LNCAP (cell line): Measurements from ENCODE around the gene C1QL3.

Experiments used
- TF ChIP-seq, protein P1 (sequence below): fragments of 450-650 bp; IDR thresholded peaks from 2 replicates; pipeline ENCODE4 v1.5.1; 2017; ENCODE audit warnings: mild to moderate bottlenecking

Gene C1QL3

GRCh38 chr10:16519908-16520861 is 1.5 kb downstream of the C1QL3 start:
- TF ChIP-seq, protein P1, sequence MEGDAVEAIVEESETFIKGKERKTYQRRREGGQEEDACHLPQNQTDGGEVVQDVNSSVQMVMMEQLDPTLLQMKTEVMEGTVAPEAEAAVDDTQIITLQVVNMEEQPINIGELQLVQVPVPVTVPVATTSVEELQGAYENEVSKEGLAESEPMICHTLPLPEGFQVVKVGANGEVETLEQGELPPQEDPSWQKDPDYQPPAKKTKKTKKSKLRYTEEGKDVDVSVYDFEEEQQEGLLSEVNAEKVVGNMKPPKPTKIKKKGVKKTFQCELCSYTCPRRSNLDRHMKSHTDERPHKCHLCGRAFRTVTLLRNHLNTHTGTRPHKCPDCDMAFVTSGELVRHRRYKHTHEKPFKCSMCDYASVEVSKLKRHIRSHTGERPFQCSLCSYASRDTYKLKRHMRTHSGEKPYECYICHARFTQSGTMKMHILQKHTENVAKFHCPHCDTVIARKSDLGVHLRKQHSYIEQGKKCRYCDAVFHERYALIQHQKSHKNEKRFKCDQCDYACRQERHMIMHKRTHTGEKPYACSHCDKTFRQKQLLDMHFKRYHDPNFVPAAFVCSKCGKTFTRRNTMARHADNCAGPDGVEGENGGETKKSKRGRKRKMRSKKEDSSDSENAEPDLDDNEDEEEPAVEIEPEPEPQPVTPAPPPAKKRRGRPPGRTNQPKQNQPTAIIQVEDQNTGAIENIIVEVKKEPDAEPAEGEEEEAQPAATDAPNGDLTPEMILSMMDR: no peak

DNA sequence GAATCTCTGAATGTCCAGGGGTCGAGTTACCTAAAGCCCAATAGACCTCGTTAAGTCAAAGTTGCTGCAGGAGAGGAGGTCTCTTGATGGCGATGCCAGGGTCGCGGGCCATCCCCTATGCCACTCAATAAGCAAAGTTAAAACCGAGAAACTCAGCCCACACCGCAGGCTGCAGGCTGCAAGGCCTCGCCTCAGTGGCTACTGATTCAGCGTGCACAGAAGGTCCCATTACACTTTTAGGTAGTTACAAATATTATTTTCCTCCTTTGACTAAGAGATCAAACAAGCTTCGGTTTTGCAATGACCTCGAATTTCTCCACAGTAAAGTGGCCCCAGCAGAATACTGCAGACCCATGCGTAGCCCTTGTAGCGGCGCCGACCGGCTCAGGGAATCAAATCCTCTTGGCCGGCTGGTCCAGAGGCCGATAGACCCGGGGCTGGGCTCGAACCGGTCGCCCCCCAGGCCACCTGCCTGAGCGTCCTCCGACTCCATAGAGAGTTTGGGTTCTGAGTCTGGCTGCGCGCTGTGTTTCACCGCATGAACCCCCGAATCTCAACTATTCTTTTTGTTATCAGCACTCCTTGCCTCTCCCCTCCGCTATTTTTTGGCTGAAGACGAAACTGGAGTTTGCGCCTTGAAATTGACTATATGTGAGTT is 2.3 kb downstream of the C1QL3 start:
- TF ChIP-seq, protein P1: no peak

- TF ChIP-seq, protein P1: peak; percentile 37
Measured at GRCh38 chr10:16518822-16519221, 2.9 kb downstream of the C1QL3 start.

DNA sequence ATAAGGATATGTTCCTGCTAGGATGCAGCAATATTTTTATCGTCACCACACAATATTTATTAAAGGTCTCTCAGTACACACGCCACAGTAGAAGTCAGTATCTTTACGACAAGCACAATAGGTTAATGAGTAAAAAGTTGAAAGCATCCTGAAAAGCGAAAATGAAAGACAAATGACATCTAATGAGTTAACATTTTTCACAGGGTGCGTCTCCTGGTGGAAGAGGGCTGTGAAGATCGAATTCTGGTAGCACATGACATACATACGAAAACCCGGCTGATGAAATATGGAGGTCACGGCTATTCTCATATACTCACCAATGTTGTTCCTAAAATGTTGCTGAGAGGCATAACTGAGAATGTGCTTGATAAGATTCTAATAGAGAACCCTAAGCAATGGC is 10.8 kb downstream of the C1QL3 start:
- TF ChIP-seq, protein P1: no peak

GRCh38 chr10:16509996-16510395 is 11.7 kb downstream of the C1QL3 start:
- TF ChIP-seq, protein P1: no peak

GRCh38 chr10:16505161-16505560 is 16.5 kb downstream of the C1QL3 start:
- TF ChIP-seq, protein P1: no peak

DNA sequence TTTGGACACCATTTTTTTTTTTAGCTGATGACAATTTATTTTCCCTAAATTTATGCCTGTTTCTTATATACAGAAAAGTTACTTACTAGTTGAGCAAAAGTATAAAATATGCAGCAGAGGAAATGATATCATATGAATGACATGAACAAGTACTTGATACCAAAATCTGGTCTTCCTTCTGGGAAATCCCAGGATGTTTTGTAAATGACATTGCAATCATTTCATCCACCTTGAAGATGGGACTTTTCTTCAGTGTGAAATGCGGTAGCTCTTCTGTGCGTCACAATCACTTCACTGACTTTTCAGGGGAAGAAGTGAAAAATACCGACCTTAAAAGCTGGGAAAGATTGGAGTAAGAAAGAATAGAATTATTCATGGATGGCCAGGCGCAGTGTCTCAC is 23.8 kb downstream of the C1QL3 start:
- TF ChIP-seq, protein P1: no peak
